SJCRH30 (cell line): ENCODE results near the gene SYNGR1. TPM values are rescaled to one million over a fixed set of nuclear protein-coding genes. Genes with fewer than 3 reads are reported as not detected.

Experiments
- DNase-seq, 2 experiments: peaks; one replicate each; pipeline ENCODE4 v3.0.0-alpha.2; 2015 to 2020
- H3K27ac ChIP-seq: fragments of 250-450 bp; sonication (Bioruptor Pico); 2 replicates; pipeline ENCODE4 v1.5.1; 2020; ENCODE audit warnings: mild to moderate bottlenecking, moderate library complexity
- H3K27me3 ChIP-seq: fragments of 250-450 bp; sonication (Bioruptor Pico); 2 replicates; pipeline ENCODE4 v1.5.1; 2020; ENCODE audit warnings: mild to moderate bottlenecking, moderate library complexity
- H3K36me3 ChIP-seq: fragments of 250-450 bp; sonication (Bioruptor Pico); 2 replicates; pipeline ENCODE4 v1.5.1; 2020; ENCODE audit warnings: mild to moderate bottlenecking, moderate library complexity
- H3K4me1 ChIP-seq: fragments of 250-450 bp; sonication (Bioruptor Pico); 2 replicates; pipeline ENCODE4 v1.5.1; 2020; ENCODE audit warnings: mild to moderate bottlenecking, moderate library complexity
- H3K4me3 ChIP-seq: fragments of 250-450 bp; sonication (Bioruptor Pico); 2 replicates; pipeline ENCODE4 v1.5.1; 2020; ENCODE audit warnings: mild to moderate bottlenecking, moderate library complexity
- H3K9me3 ChIP-seq: fragments of 250-450 bp; sonication (Bioruptor Pico); replicated peaks from 2 replicates; pipeline ENCODE4 v1.5.1; 2020; ENCODE audit warnings: mild to moderate bottlenecking, moderate library complexity
- total RNA-seq: library from RNA; depleted of rRNA; stranded (reverse); fragments of >200 nt; shearing (Covaris generic); gene quantifications from 2 replicates; pipeline ENCODE4 v1.2.3, GENCODE V29; 2014

Gene SYNGR1
- total RNA-seq, 1 experiment from 2014 or later = 3.2 TPM

DNA sequence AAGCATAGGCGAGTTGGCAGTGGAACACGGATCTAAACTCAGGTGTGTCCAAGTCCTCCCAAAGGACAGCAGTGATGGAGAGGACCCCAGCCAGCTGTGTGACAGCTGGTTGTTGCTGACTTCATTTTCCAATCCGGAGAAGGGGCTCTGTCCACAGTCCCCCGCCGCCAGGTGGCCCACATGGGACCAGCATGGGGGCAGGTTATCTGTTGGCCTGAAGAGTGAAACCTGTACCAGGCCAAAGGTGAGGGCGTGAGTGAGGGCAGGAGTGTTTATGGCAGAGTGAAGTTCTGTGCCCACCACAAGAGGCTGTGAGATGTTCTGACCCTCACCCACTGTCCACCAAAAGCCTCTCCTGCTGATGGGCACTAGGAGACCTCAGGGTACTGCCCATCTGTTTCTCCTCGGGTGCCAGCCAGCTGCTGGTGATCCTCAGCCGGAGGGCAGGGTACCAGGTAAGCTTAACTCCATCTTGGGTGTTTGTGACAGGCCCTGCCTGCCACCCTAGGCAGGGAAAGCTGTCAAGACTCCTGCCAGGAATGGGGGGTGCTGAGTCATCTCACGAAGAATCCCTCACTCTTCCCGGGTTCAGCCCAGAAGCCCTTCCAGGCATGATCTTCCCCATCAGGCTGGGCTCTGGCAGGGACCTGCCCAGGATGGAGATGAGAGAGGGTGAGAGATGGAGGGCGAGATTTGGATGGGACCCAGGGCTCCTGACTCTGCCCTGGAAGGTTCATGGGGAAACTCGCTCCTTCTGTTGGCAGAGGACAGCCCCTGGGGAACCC lies 34.2 kb downstream of the SYNGR1 start:
- no peaks in the 10 kb centered on the region for H3K27me3 ChIP-seq
- DNase-seq = no peak
- no peak overlapping the region for H3K27ac ChIP-seq
- H3K4me1 ChIP-seq = no peaks in the 10 kb centered on the region
- no peak overlapping the region for H3K4me3 ChIP-seq
- no peaks in the 10 kb centered on the region for H3K9me3 ChIP-seq
- H3K36me3 ChIP-seq = no peaks in the 10 kb centered on the region

DNA sequence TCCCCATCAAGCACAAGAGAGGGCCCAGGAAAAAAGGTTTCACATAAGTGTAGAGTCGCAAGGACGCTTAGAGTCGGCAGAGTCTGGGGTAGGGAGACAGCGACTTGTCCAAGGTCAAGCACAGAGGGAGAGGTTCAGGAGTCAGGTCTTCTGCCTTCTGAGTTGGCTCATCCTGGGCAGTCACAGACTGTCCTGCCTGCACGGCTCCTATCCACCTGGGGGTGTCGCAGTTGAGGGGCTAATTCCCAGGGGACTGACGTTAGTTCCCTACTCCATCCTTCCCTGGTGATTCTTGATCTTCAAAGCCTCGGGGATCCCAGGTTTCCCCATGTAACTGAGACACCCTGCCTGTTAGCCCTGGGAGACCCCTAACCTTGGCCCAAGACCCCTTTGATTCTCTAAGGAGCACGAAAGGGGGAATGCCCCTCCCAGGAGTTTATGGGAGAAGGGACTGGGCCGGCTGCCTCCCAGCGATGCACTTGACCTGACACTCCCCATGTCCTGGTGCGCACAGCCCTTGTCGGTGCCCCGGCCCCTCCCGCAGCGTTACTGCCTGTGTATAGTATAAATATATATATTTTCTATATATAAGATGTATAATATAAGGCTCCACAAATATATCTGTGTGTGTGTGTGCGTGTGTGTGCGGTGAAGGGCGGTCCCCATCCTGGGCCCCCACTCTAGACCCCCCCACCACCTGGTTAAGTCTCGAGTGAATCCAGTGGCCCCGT lies 35.1 kb downstream of the SYNGR1 start:
- H3K36me3 ChIP-seq = no peaks in the 10 kb centered on the region
- H3K4me1 ChIP-seq = no peaks in the 10 kb centered on the region
- peak in 1 of 2 experiments; percentile 25 for DNase-seq
- H3K9me3 ChIP-seq = no peaks in the 10 kb centered on the region
- H3K27me3 ChIP-seq = no peaks in the 10 kb centered on the region
- H3K27ac ChIP-seq = no peak overlapping the region
- H3K4me3 ChIP-seq = no peak overlapping the region

DNA sequence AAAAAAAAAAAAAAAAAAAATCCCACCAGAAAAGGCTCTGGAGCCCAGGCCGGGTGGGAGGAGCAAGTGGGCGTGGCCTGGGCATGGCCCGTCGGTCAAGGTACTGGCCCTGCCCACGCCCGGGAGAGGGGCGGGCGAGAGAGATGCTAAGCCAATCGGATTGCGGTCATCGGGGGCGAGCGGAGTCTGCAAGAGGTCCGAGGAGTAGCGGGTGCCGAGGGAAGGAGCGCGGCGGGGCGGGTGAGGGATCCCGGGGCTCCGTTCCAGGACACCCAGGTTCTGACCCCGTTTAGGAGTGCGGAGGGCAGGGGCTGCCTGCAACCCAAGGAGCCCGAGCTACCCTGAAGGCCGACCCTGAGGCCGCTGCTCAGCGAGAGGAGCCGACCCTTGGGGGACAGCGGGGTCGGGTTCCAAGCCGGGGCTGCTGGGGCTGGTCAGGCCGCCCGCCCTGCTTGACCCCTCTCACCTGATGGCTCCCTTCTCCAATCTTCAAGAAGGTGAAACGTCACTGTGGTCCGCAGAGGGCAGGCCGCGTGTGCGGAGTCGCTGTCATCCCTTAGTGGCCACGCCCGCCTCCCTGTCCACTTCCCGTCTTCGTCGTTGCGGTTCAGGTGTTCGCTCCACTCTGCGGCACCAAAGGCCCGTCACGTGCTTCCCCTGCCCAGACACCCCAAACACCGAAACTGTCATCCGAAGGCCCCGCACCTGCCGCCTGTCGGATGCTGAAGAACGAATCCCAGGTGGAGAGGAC lies 38.6 kb downstream of the SYNGR1 start:
- H3K27ac ChIP-seq = no peak overlapping the region
- no peaks in the 10 kb centered on the region for H3K27me3 ChIP-seq
- H3K4me3 ChIP-seq = no peak overlapping the region
- H3K4me1 ChIP-seq = no peaks in the 10 kb centered on the region
- no peak for DNase-seq
- no peaks in the 10 kb centered on the region for H3K9me3 ChIP-seq
- H3K36me3 ChIP-seq = no peaks in the 10 kb centered on the region

DNA sequence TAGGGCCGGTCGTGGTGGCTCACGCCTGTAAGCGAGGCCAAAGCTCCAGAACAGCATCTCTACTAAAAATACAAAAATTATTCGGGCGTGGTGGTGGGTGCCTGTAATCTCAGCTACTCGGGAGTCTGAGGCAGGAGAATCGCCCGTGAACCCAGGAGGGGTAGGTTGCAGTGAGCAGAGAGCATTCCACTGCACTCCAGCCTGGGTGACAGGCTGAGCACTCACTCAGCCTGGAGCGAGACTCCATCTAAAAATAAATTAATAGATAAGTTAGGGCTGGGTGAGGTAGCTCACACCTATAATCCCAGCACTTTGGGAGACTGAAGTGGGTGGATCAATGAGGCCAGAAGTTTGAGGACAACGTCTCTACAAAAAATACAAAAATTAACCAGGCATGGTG lies 39.6 kb downstream of the SYNGR1 start:
- Histone ChIP-seq H3K36me3 (no peaks in the 10 kb centered on the region), H3K27ac (no peak overlapping the region), H3K4me3 (no peak overlapping the region), H3K9me3 (no peaks in the 10 kb centered on the region), H3K4me1 (no peaks in the 10 kb centered on the region), H3K27me3 (0 out of 2 replicates have a peak, but pooled peaks cover 5% of the 10 kb centered on the region)
- no peak for DNase-seq

DNA sequence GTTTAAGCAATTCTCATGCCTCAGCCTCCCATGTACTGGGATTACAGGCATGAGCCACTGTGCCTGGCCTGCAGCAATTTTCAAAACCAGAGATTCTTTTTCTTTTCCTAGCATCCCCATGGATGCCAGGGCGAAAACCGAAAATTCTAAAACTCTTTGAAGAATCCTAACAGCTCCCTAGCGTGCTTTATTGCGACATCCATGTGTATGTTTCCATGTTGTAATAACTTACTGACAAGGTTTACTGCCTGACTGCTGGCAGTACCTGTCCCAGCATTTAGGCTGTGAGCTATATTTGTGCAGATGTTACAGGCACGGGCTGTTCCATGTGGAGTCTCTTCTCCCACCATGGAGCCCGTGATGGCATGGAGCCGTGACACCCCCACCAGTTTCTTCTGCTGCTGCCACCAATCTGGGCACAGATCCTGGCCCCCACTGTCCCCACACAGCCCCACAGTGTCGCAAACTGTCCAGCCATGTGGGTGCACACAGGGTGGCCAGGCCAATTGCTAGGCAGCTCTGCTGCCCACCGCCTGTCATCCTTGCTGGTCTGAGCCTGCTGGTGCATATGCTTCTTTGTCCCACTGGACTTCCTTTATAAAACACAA lies 42.7 kb downstream of the SYNGR1 start:
- Histone ChIP-seq H3K36me3 (no peaks in the 10 kb centered on the region), H3K27ac (no peak overlapping the region), H3K4me3 (no peak overlapping the region), H3K27me3 (peaks cover 7% of the 10 kb centered on the region; the same call in 1 of the 2 replicates), H3K4me1 (no peaks in the 10 kb centered on the region), H3K9me3 (no peaks in the 10 kb centered on the region)
- no peak for DNase-seq

DNA sequence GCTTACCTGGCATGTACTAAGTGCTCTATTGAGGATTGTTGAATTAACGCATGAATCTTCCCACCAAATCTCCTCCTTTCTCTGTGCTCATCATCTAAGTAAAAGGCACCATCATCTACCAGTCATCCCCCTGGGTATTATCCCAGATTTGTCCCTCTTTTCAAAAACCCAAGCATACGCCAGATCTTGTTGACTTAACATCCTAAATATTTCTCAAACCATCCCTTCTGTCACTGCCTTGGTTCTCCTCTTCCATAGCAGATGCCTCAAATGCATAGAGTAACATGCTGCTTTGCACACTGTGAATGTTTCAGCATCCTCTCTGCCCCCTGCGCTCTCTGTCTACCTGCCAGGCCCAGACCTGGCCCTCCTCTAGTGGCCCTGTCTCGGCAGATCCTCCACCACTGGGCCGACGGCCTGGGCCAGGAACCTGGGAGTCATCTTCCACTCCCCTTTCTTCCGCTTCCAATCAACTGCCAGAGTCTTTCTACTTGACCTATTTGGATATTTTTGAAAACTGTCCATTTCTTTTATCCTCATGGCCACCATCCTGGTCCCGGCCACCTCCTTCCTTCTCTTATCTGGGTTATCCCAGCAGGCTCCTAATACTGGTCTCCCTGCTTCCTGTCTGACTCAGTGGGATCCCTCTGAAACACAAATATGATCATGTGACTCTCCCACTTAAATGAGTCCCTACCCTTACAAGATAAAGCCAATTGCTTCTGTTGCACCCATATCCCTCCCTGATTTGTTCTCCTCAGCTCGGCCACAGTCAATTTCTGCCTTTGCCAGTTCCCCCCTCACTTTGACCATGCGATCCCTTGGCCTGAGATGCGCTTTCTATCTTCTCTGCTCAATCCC lies 46.4 kb downstream of the SYNGR1 start:
- peaks cover 7% of the 10 kb centered on the region; the same call in 1 of the 2 replicates for H3K27me3 ChIP-seq
- no peak overlapping the region for H3K4me3 ChIP-seq
- no peaks in the 10 kb centered on the region for H3K4me1 ChIP-seq
- no peaks in the 10 kb centered on the region for H3K36me3 ChIP-seq
- H3K27ac ChIP-seq = no peak overlapping the region
- no peaks in the 10 kb centered on the region for H3K9me3 ChIP-seq
- no peak for DNase-seq

DNA sequence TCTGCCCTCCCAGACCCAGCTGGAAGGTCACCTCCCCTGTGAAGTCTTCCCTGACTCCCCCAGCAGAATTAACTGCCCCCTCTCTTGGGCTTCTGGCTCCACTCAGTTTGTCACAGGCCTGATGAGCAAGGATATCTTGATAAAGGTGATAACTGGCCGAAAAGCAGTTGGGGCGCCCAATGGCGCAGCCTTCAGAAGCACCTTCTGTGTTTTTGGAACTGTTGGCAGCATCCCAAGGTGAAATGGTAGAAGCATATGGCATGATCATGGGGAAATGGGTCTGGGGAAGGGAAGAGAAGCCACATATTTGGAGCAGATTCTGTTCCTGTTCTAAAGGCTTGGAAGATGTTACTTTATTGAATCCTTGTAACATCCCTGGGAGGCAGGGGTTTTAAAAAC lies 47.0 kb downstream of the SYNGR1 start:
- H3K4me1 ChIP-seq = no peaks in the 10 kb centered on the region
- no peaks in the 10 kb centered on the region for H3K9me3 ChIP-seq
- peaks cover 7% of the 10 kb centered on the region; the same call in 1 of the 2 replicates for H3K27me3 ChIP-seq
- H3K27ac ChIP-seq = no peak overlapping the region
- no peak overlapping the region for H3K4me3 ChIP-seq
- DNase-seq = no peak
- H3K36me3 ChIP-seq = no peaks in the 10 kb centered on the region

DNA sequence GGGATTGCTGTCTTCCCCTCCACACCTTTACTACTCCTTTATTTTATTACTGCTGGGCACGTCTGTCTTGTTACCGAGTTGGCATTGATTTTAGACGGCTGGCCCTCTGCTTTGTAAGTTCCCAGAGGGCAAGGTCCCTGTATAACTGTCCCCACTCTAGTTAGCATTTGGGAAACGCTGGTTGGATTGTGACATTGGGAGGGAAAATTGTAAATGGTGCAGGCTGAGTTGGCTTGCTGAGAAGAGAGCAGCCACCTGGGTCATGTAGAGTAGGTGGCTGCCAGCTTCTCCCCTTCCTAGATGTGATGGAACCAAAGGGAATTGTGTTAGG lies 51.5 kb downstream of the SYNGR1 start:
- Histone ChIP-seq H3K4me3 (no peak overlapping the region), H3K4me1 (no peaks in the 10 kb centered on the region), H3K36me3 (no peaks in the 10 kb centered on the region), H3K9me3 (no peaks in the 10 kb centered on the region), H3K27me3 (no peaks in the 10 kb centered on the region), H3K27ac (no peak overlapping the region)
- DNase-seq = no peak

DNA sequence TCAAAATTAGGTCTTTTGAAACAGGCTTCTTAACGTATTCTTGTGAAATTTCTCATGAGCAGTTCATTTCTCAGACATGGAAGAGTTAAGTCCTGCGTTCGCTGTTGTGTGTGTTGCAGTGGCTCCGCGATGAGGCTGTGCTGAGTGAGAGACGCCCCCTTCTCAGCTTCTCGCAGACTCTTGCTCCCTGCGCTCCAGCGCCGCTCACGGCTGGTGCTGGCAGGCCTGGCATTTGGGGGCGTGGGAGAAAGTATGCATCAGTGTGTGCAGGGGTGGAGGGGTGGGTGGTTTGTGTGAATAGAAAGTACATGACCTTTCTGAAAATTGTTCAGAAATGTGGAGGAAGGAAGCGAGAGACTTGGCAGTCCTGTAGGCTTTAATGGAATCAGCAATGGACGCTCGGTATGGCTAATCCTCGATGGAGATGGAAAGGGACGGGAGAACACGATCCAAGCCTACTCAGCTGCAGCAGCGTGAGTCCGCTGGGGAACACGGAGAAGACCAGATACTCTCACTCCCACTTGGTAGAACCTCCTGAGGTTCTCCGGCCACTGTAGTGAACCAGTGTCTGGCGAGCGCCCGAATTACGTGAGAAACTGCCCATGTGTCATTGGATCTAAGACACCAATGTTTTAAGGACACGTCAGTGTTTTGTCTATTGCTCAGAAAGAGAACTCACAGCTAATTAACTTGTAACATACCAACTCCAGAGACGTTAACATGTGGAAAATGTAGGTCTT lies 55.7 kb downstream of the SYNGR1 start:
- no peak for DNase-seq
- Histone ChIP-seq H3K4me1 (no peaks in the 10 kb centered on the region), H3K9me3 (no peaks in the 10 kb centered on the region), H3K4me3 (no peak overlapping the region), H3K27me3 (no peaks in the 10 kb centered on the region), H3K36me3 (no peaks in the 10 kb centered on the region), H3K27ac (no peak overlapping the region)

DNA sequence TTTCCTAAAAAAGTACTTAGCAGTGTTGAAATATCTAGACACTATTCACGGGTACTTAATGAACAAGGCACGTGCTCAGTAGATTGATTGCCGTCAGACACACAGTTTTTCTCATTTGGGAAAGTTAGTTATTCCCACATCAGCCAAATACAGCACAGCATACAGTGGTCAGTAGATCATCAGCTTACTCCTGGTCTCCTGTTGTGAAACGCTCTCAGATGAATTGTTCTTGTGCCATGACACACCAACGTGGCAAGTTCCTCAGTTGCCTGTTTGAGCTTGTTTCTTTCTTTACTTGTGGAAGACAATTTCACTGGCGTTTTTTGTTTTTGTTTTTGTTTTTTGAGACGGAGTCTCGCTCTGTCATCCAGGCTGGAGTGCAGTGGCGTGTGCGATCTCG lies 58.4 kb downstream of the SYNGR1 start:
- H3K4me1 ChIP-seq = peaks cover 6% of the 10 kb centered on the region; the same call in 1 of the 2 replicates
- no peaks in the 10 kb centered on the region for H3K36me3 ChIP-seq
- no peak overlapping the region for H3K4me3 ChIP-seq
- no peak overlapping the region for H3K27ac ChIP-seq
- no peaks in the 10 kb centered on the region for H3K9me3 ChIP-seq
- DNase-seq = no peak
- no peaks in the 10 kb centered on the region for H3K27me3 ChIP-seq

DNA sequence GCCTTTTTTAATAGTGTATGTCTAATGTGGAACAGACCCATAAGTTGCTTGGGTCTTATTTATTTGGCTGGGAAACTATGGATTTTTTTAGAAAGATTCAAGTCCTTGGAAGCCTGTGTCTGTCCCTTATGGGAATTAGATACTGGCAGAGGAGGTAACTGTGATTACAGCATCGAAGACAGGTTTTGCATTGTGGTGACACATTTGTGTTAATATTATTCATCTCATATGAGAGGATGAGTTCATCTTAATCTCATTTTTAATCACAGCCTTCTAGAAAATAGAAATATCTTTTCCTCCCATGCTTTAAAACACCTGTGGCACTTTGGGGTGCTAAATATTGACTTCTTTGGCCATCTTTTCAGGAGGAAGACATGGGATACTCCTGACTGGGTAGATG lies 59.0 kb downstream of the SYNGR1 start:
- Histone ChIP-seq H3K27me3 (no peaks in the 10 kb centered on the region), H3K36me3 (no peaks in the 10 kb centered on the region), H3K4me3 (no peak overlapping the region), H3K27ac (no peak overlapping the region), H3K9me3 (no peaks in the 10 kb centered on the region), H3K4me1 (peaks cover 6% of the 10 kb centered on the region; the same call in 1 of the 2 replicates)
- no peak for DNase-seq

DNA sequence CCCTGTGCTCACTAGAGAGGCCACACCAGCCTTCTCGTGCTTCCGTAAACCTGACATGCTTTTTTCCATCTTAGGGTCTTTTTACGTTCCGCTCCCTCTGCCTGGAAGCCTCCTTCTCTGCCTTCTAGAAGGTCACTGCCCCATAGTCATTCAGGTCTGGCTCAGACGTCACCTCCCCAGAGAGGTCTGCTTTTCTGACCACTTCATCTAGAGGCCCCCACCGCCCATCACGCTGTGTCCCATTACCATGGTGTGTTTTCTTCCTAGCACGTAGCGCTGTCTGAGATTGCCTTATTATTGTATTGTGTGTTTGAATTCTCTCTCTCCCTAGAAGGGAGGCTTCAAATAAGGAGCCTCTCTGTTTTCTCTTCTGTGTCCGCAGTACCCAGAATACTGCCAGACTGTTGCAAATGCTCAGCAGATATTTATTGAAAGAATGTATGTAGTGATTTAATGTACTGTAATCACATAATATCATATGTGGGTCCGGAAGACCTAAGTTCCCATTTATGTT lies 59.8 kb downstream of the SYNGR1 start:
- DNase-seq = no peak
- Histone ChIP-seq H3K4me1 (peaks cover 6% of the 10 kb centered on the region; the same call in 1 of the 2 replicates), H3K4me3 (no peak overlapping the region)

DNA sequence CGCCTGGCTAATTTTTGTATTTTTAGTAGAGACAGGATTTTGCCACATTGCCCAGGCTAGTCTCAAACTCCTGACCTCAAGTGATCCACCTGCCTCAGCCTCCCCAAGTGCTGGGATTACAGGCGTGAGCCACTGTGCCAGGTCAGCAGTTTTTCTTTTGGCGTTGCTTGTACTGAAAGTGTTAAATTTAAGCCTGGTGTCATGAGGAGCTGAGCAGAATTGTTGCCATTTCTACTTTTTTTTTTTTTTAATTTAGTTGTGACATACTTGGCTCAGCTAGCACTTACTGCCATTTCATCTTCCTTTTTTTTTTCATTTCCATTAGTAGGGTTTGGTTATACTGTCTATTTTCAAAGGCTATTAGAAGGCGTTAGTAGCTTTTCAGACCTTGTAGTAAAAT lies 60.5 kb downstream of the SYNGR1 start:
- DNase-seq = no peak
- H3K4me1 ChIP-seq = peaks cover 6% of the 10 kb centered on the region; the same call in 1 of the 2 replicates
- H3K9me3 ChIP-seq = no peaks in the 10 kb centered on the region
- H3K27me3 ChIP-seq = no peaks in the 10 kb centered on the region
- no peak overlapping the region for H3K4me3 ChIP-seq
- no peaks in the 10 kb centered on the region for H3K36me3 ChIP-seq
- H3K27ac ChIP-seq = no peak overlapping the region

More for the DNA sequence above, 59.8 kb downstream of the SYNGR1 start:
- Histone ChIP-seq H3K9me3 (no peaks in the 10 kb centered on the region), H3K36me3 (no peaks in the 10 kb centered on the region), H3K27me3 (no peaks in the 10 kb centered on the region), H3K27ac (no peak overlapping the region)
